Fibroblast of lung (primary cell): Measurements from ENCODE around the gene GMPR2.

ENCODE experiments used
- EZH2 ChIP-seq: IDR thresholded peaks from 2 replicates; pipeline ENCODE4 v1.5.1; 2012; ENCODE audit warnings: low read length, control low read depth, mild to moderate bottlenecking; ENCODE audit errors: missing control alignments
- TF ChIP-seq, protein P1 (sequence below), 2 donors: IDR thresholded peaks in 1 of 2; conservative IDR thresholded peaks in 1 of 2; 1 replicate in 1 of 2; 2 replicates in 1 of 2; pipeline ENCODE4 v1.5.1; 2011 to 2012; ENCODE audit warnings: low read length in 2 of 2, control low read depth in 1 of 2, inconsistent platforms in 1 of 2, low read depth in 1 of 2, mild to moderate bottlenecking in 1 of 2

- TF ChIP-seq, protein P1, sequence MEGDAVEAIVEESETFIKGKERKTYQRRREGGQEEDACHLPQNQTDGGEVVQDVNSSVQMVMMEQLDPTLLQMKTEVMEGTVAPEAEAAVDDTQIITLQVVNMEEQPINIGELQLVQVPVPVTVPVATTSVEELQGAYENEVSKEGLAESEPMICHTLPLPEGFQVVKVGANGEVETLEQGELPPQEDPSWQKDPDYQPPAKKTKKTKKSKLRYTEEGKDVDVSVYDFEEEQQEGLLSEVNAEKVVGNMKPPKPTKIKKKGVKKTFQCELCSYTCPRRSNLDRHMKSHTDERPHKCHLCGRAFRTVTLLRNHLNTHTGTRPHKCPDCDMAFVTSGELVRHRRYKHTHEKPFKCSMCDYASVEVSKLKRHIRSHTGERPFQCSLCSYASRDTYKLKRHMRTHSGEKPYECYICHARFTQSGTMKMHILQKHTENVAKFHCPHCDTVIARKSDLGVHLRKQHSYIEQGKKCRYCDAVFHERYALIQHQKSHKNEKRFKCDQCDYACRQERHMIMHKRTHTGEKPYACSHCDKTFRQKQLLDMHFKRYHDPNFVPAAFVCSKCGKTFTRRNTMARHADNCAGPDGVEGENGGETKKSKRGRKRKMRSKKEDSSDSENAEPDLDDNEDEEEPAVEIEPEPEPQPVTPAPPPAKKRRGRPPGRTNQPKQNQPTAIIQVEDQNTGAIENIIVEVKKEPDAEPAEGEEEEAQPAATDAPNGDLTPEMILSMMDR (conservative IDR thresholded peaks at IDR 0.05 in 1 of 2, IDR thresholded peaks at IDR 0.05 in 1 of 2; ENCODE audit: low read depth in 1 of 2, low read length in 2 of 2), result no peak
- TF ChIP-seq EZH2, result no peak
Observed at GRCh38 chr14:24269368-24269767, 36.6 kb downstream of the GMPR2 start.
